CD4-positive, alpha-beta T cell (primary cell): ENCODE measurements around the gene CALM3. TPM values are rescaled to one million over a fixed set of nuclear protein-coding genes. Genes with fewer than 3 reads are reported as not detected.
"Not testable (repeated sequence)": the region's sequence is repeated elsewhere in the genome, so short reads cannot be mapped to it uniquely, and the experiment has no call there.

ENCODE experiments used
- ATAC-seq: fragments of 200-7000 bp; cut with Tn5 transposase; one replicate; pipeline ENCODE4 v1.10.0; 2022; ENCODE audit warnings: mild to moderate bottlenecking; ENCODE audit not compliant: poor library complexity
- CTCF ChIA-PET: fragments of 350-600 bp; sonication (Branson Sonifier 250); formaldehyde crosslinking; loops from one replicate; lab custom pipeline; 2021; ENCODE audit warnings: antibody characterized with exemption, inconsistent platforms; lab: Charles Lee
- POLR2A ChIA-PET: fragments of 350-600 bp; sonication (Branson Sonifier 250); formaldehyde crosslinking; loops from one replicate; lab custom pipeline; 2021; ENCODE audit warnings: antibody characterized with exemption, inconsistent platforms; lab: Charles Lee
- DNase-seq, 14 experiments: peaks; one replicate each; pipeline ENCODE4 v3.0.0-alpha.2; 2013 to 2020; ENCODE audit warnings: mixed read lengths in 2 of 14
- H3K27ac ChIP-seq, 2 donors: one replicate each; pipeline versions ENCODE4 v1.5.1 to v1.7.0; 2013; ENCODE audit warnings: low read length in 2 of 2, low read depth in 1 of 2, mild to moderate bottlenecking in 1 of 2
- H3K27me3 ChIP-seq, 2 experiments: 1 replicate in 1 of 2; 2 replicates in 1 of 2; pipeline versions ENCODE4 v1.6.1 to v1.7.0; 2013; ENCODE audit warnings: low read length in 2 of 2, control low read depth in 1 of 2, mild to moderate bottlenecking in 1 of 2, moderate library complexity in 1 of 2; ENCODE audit not compliant: insufficient read depth in 2 of 2, control insufficient read depth in 1 of 2
- H3K36me3 ChIP-seq: one replicate; pipeline ENCODE4 v1.6.1; 2013; ENCODE audit warnings: low read length, control low read depth; ENCODE audit not compliant: insufficient read depth
- H3K4me1 ChIP-seq: one replicate; pipeline ENCODE4 v1.6.1; 2013; ENCODE audit warnings: low read length, control low read depth; ENCODE audit not compliant: insufficient read depth
- H3K4me3 ChIP-seq: one replicate; pipeline ENCODE4 v1.5.1; 2013; ENCODE audit warnings: mild to moderate bottlenecking, low read length, moderate library complexity
- H3K9me3 ChIP-seq, 2 experiments: 1 replicate in 1 of 2; 2 replicates in 1 of 2; pipeline versions ENCODE4 v1.6.1 to v1.7.0; 2013; ENCODE audit warnings: low read length in 2 of 2, mild to moderate bottlenecking in 2 of 2, control low read depth in 1 of 2, moderate library complexity in 1 of 2; ENCODE audit not compliant: control insufficient read depth in 1 of 2, insufficient read depth in 1 of 2
- H3K27ac Mint-ChIP-seq: one replicate; pipeline ENCODE4 v1.8.0; 2020; ENCODE audit warnings: mixed read lengths
- H3K27me3 Mint-ChIP-seq: one replicate; pipeline ENCODE4 v1.8.0; 2021; ENCODE audit warnings: mixed read lengths
- H3K36me3 Mint-ChIP-seq: one replicate; pipeline ENCODE4 v1.8.0; 2021; ENCODE audit warnings: low read depth, mixed read lengths
- H3K4me1 Mint-ChIP-seq: one replicate; pipeline ENCODE4 v1.8.0; 2021; ENCODE audit warnings: low read depth, mixed read lengths
- H3K4me3 Mint-ChIP-seq: one replicate; pipeline ENCODE4 v1.8.0; 2020; ENCODE audit warnings: mild to moderate bottlenecking, mixed read lengths
- H3K9me3 Mint-ChIP-seq: one replicate; pipeline ENCODE4 v1.8.0; 2020; ENCODE audit warnings: mixed read lengths
- CTCF ChIP-seq: fragments of 200-600 bp; IDR thresholded peaks from one replicate; pipeline ENCODE4 v1.8.0; 2022; ENCODE audit warnings: antibody characterized with exemption, mild to moderate bottlenecking
- intact Hi-C, 2 experiments: fragments of 100-400 bp; cut with DNase I in 1 of 2; cut with micrococcal nuclease in 1 of 2; formaldehyde crosslinking; loops; one replicate each; pipeline versions ENCODE4 v1.15.1 to v1.9.0; 2023 to 2025; cut with DNase I, micrococcal nuclease
- total RNA-seq, 174 experiments: library from RNA in 2 of 174; stranded (reverse) in 2 of 174; gene quantifications; one replicate each; pipeline ENCODE4 v1.2.3 and lab custom pipeline; 2021 to 2026

Gene CALM3
- total RNA-seq, 2 experiments from 2014 or later, result 169 to 173 TPM

DNA sequence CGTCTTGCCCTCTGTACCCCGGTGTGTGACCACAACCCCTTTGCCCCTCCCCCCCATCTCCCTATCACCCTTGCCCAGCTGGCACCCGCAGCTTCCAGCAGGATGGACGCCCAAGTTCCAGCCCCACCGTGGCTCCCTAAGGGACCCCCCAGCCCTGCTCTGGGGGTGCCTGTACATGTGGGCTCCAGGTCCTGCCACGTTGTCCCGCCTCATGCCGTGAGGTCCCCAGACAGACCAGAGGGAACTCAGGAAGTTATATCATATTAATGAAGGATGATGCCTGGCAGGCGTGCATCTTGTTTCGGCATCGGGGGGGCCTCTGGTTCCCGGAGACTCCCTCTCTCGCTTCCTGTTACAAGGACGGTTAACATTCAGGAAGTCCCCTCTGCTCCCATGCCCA, 25.3 kb downstream of the CALM3 start:
- intact Hi-C loops, result no loop called here
- Histone ChIP-seq H3K36me3 (no peaks in the 10 kb centered on the region), H3K27ac (no peak overlapping the region), H3K4me3 (no peak overlapping the region), H3K9me3 (no peaks in the 10 kb centered on the region), H3K27me3 (no peaks in the 10 kb centered on the region), H3K4me1 (peaks cover 43% of the 10 kb centered on the region)
- Mint-ChIP-seq H3K9me3 (no peaks in the 10 kb centered on the region), H3K4me1 (peaks cover 31% of the 10 kb centered on the region), H3K36me3 (no peaks in the 10 kb centered on the region), H3K4me3 (no peak overlapping the region), H3K27ac (no peak overlapping the region), H3K27me3 (no peaks in the 10 kb centered on the region)
- DNase-seq (peak in 1 of 14 experiments; percentile 44), ATAC-seq (no peak)
- CTCF ChIA-PET, result interaction anchor here (2.7 kb wide), 1 partner anchor 12 kb away, joined by 7 read pairs; no protein-coding TSS in a partner anchor
- POLR2A ChIA-PET, result no interaction called here
- TF ChIP-seq CTCF, result no peak

- H3K4me3 Mint-ChIP-seq, H3K9me3 Mint-ChIP-seq, H3K36me3 ChIP-seq, H3K27me3 Mint-ChIP-seq, H3K27me3 ChIP-seq, H3K27ac ChIP-seq, DNase-seq, H3K27ac Mint-ChIP-seq, H3K9me3 ChIP-seq, H3K4me3 ChIP-seq, ATAC-seq, H3K36me3 Mint-ChIP-seq, intact Hi-C loops: not testable (repeated sequence)
- ChIA-PET POLR2A (interaction anchor here (0.8 to 1.5 kb wide), 3 partner anchors 9 to 19 kb away, joined by 3 to 4 read pairs (median 3); no protein-coding TSS in a partner anchor), CTCF (interaction anchor here (2.0 kb wide), 1 partner anchor 9 kb away, joined by 5 read pairs; no protein-coding TSS in a partner anchor)
- H3K4me1 ChIP-seq, result peaks cover 34% of the 10 kb centered on the region
- peaks cover 30% of the 10 kb centered on the region for H3K4me1 Mint-ChIP-seq
Observed at GRCh38 chr19:46628970-46629369, 27.8 kb downstream of the CALM3 start.

DNA sequence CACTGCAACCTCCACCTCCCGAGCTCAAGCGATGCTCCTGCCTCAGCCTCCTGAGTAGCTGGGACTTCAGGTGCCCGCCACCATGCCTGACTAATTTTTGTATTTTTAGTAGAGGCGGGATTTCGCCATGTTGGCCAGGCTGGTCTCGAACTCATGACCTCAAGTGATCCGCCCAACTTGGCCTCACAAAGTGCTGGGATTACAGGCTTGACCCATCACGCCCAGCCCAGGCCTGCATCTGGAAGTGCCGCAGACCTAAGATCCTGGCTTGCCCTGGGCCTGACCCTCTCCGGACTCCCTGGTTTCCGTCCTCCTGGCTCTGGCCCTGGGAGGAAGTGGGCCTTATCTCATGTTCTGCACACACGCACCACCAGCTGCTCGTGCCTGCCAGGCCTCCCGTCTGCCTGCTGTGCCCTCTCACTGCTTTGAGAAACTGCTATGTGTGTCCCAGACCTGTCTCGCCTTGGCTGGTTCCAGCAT, 28.5 kb downstream of the CALM3 start:
- intact Hi-C loops, result no loop called here
- ChIA-PET POLR2A (interaction anchor here (0.8 to 1.0 kb wide), 2 partner anchors 10 to 13 kb away, joined by 3 to 4 read pairs; no protein-coding TSS in a partner anchor), CTCF (interaction anchor here (2.0 to 3.0 kb wide), 2 partner anchors 10 to 32 kb away, joined by 5 to 10 read pairs; no protein-coding TSS in a partner anchor)
- Mint-ChIP-seq H3K27me3 (no peaks in the 10 kb centered on the region), H3K27ac (no peak overlapping the region), H3K9me3 (no peaks in the 10 kb centered on the region), H3K4me1 (peaks cover 29% of the 10 kb centered on the region), H3K4me3 (no peak overlapping the region), H3K36me3 (no peaks in the 10 kb centered on the region)
- no peak for TF ChIP-seq CTCF
- Histone ChIP-seq H3K36me3 (no peaks in the 10 kb centered on the region), H3K4me3 (no peak overlapping the region), H3K27ac (no peak overlapping the region), H3K9me3 (no peaks in the 10 kb centered on the region), H3K4me1 (peaks cover 32% of the 10 kb centered on the region), H3K27me3 (no peaks in the 10 kb centered on the region)
- ATAC-seq (no peak), DNase-seq (peak in 1 of 14 experiments; percentile 30)
